ENCODE results near the gene PLXND1. TPM values are rescaled to one million over a fixed set of nuclear protein-coding genes. Genes with fewer than 3 reads are reported as not detected.

The PLXND1 gene
- total and polyA plus RNA-seq, 11 donors: 40.8 to 218 (median 66.4) TPM

DNA sequence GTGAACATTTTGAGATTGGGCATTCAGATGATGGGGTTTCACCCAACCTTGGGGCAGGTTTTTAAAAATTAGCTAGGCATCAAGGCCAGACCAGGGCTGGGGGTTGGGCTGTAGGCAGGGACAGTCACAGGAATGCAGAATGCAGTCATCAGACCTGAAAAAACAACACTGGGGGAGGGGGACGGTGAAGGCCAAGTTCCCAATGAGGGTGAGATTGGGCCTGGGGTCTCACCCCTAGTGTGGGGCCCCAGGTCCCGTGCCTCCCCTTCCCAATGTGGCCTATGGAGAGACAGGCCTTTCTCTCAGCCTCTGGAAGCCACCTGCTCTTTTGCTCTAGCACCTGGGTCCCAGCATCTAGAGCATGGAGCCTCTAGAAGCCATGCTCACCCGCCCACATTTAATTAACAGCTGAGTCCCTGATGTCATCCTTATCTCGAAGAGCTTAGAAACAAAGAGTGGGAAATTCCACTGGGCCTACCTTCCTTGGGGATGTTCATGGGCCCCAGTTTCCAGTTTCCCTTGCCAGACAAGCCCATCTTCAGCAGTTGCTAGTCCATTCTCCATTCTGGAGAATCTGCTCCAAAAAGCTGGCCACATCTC, 71.9 kb downstream of the PLXND1 start:
- TF ChIP-seq POLR2A (IDR thresholded peaks at IDR 0.05): no peak
- TF ChIP-seq, protein P1, sequence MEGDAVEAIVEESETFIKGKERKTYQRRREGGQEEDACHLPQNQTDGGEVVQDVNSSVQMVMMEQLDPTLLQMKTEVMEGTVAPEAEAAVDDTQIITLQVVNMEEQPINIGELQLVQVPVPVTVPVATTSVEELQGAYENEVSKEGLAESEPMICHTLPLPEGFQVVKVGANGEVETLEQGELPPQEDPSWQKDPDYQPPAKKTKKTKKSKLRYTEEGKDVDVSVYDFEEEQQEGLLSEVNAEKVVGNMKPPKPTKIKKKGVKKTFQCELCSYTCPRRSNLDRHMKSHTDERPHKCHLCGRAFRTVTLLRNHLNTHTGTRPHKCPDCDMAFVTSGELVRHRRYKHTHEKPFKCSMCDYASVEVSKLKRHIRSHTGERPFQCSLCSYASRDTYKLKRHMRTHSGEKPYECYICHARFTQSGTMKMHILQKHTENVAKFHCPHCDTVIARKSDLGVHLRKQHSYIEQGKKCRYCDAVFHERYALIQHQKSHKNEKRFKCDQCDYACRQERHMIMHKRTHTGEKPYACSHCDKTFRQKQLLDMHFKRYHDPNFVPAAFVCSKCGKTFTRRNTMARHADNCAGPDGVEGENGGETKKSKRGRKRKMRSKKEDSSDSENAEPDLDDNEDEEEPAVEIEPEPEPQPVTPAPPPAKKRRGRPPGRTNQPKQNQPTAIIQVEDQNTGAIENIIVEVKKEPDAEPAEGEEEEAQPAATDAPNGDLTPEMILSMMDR (IDR thresholded peaks at IDR 0.05): no peak
- 78 to 88% (median 85%) methylated on average over 4 of the region's 4 CpGs for WGBS, 4 donors
- DNase-seq (no peak), ATAC-seq (no peak)
- H3K4me1 ChIP-seq: peaks cover 0 to 10% (median 6%) of the 10 kb centered on the region in 12 donors
- no peak overlapping the region for H3K4me3 ChIP-seq
- H3K36me3 ChIP-seq: no peaks in the 10 kb centered on the region
- H3K27me3 ChIP-seq: no peaks in the 10 kb centered on the region
- H3K27ac ChIP-seq: no peak overlapping the region
- intact Hi-C loops (cut with DNase I): no loop called here
- H3K9me3 ChIP-seq: no peaks in the 10 kb centered on the region

DNA sequence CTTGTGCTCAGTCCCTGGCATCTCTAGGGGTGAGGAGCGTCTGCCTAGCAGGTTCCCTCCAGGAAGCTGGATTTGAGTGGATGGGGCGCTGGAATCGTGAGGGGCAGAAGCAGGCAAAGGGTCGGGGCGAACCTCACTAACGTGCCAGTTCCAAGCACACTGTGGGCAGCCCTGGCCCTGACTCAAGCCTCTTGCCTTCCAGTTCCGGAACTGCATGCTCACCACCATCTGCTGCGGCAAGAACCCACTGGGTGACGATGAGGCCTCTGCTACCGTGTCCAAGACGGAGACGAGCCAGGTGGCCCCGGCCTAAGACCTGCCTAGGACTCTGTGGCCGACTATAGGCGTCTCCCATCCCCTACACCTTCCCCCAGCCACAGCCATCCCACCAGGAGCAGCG, 73.1 kb downstream of the PLXND1 start:
- no peak overlapping the region for H3K27ac ChIP-seq
- TF ChIP-seq, protein P1 (IDR thresholded peaks at IDR 0.05): no peak
- no peak for TF ChIP-seq POLR2A (IDR thresholded peaks at IDR 0.05)
- ATAC-seq (no peak), DNase-seq (peak in 1 of 5 donors; percentile 40)
- peaks cover 0 to 11% (median 7%) of the 10 kb centered on the region in 12 donors for H3K4me1 ChIP-seq
- intact Hi-C loops (cut with DNase I): no loop called here
- no peaks in the 10 kb centered on the region for H3K9me3 ChIP-seq
- H3K4me3 ChIP-seq: no peak overlapping the region
- no peaks in the 10 kb centered on the region for H3K27me3 ChIP-seq
- WGBS, 4 donors: 95 to 97% (median 96%) methylated on average over 16 of the region's 16 CpGs
- H3K36me3 ChIP-seq: no peaks in the 10 kb centered on the region

DNA sequence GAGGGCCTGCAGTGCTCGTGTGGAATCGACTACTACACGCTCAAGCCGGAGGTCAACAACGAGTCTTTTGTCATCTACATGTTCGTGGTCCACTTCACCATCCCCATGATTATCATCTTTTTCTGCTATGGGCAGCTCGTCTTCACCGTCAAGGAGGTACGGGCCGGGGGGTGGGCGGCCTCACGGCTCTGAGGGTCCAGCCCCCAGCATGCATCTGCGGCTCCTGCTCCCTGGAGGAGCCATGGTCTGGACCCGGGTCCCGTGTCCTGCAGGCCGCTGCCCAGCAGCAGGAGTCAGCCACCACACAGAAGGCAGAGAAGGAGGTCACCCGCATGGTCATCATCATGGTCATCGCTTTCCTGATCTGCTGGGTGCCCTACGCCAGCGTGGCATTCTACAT, 74.2 kb downstream of the PLXND1 start:
- no peaks in the 10 kb centered on the region for H3K27me3 ChIP-seq
- ATAC-seq: no peak
- TF ChIP-seq POLR2A (IDR thresholded peaks at IDR 0.05): no peak
- TF ChIP-seq, protein P1 (IDR thresholded peaks at IDR 0.05): no peak
- H3K4me3 ChIP-seq: no peak overlapping the region
- no peak overlapping the region for H3K27ac ChIP-seq
- intact Hi-C loops (cut with DNase I): no loop called here
- no peaks in the 10 kb centered on the region for H3K36me3 ChIP-seq
- peak in 1 of 5 donors; percentile 33 for DNase-seq
- no peaks in the 10 kb centered on the region for H3K9me3 ChIP-seq
- H3K4me1 ChIP-seq: peaks cover 0 to 11% (median 7%) of the 10 kb centered on the region in 12 donors
- 96 to 98% (median 97%) methylated on average over 20 of the region's 20 CpGs for whole genome bisulfite sequencing, 4 donors

DNA sequence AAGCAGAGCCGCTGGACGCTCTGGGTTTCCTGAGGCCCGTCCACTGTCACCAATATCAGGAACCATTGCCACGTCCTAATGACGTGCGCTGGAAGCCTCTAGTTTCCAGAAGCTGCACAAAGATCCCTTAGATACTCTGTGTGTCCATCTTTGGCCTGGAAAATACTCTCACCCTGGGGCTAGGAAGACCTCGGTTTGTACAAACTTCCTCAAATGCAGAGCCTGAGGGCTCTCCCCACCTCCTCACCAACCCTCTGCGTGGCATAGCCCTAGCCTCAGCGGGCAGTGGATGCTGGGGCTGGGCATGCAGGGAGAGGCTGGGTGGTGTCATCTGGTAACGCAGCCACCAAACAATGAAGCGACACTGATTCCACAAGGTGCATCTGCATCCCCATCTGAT, 74.8 kb downstream of the PLXND1 start:
- no peaks in the 10 kb centered on the region for H3K27me3 ChIP-seq
- H3K9me3 ChIP-seq: no peaks in the 10 kb centered on the region
- no peak for TF ChIP-seq POLR2A (IDR thresholded peaks at IDR 0.05)
- TF ChIP-seq, protein P1 (IDR thresholded peaks at IDR 0.05): no peak
- 89 to 95% (median 93%) methylated on average over 9 to 11 of the region's 11 CpGs for WGBS, 4 donors
- no peak for DNase-seq
- intact Hi-C loops (cut with DNase I): no loop called here
- no peak for ATAC-seq
- H3K36me3 ChIP-seq: no peaks in the 10 kb centered on the region
- H3K4me1 ChIP-seq: peaks cover 0 to 11% (median 7%) of the 10 kb centered on the region in 12 donors
- H3K27ac ChIP-seq: no peak overlapping the region
- H3K4me3 ChIP-seq: no peak overlapping the region
